ENCODE results near the gene CATSPERB. TPM values are rescaled to one million over a fixed set of nuclear protein-coding genes. Genes with fewer than 3 reads are reported as not detected.
"Not testable (repeated sequence)": the region's sequence is repeated elsewhere in the genome, so short reads cannot be mapped to it uniquely, and the experiment has no call there.

The CATSPERB gene
- polyA plus RNA-seq, 1 experiment = not detected

DNA sequence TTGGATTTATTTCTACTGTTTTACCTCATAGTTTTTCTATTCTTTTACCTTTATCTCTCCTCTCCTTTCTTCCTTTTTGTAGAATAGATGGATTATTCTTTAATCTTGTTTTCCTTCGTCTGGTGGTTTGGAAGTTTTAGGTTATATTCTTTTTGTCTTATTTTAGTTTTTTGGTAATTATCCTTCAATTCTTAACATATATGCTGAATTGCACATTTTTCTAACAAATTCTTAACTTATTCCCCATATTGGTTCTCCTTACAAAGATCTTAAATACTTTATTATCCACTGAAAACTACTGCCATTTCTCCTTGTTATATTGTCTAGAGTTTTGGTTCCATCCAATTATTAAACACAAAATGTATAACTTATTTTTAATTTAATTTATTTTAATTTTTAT lies 42.3 kb downstream of the CATSPERB start:
- TF ChIP-seq, protein P1, sequence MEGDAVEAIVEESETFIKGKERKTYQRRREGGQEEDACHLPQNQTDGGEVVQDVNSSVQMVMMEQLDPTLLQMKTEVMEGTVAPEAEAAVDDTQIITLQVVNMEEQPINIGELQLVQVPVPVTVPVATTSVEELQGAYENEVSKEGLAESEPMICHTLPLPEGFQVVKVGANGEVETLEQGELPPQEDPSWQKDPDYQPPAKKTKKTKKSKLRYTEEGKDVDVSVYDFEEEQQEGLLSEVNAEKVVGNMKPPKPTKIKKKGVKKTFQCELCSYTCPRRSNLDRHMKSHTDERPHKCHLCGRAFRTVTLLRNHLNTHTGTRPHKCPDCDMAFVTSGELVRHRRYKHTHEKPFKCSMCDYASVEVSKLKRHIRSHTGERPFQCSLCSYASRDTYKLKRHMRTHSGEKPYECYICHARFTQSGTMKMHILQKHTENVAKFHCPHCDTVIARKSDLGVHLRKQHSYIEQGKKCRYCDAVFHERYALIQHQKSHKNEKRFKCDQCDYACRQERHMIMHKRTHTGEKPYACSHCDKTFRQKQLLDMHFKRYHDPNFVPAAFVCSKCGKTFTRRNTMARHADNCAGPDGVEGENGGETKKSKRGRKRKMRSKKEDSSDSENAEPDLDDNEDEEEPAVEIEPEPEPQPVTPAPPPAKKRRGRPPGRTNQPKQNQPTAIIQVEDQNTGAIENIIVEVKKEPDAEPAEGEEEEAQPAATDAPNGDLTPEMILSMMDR (IDR thresholded peaks at IDR 0.05; ENCODE audit: insufficient read depth, low read depth, low read length) = no peak
- Histone ChIP-seq H3K36me3 (ENCODE audit: control insufficient read depth, insufficient read depth, low read length) (no peaks in the 10 kb centered on the region), H3K4me3 (ENCODE audit: low read depth, low read length) (no peak overlapping the region), H3K27me3 (ENCODE audit: control insufficient read depth, insufficient read depth, low read length) (no peaks in the 10 kb centered on the region)
- ChIA-PET CTCF (no interaction called here), POLR2A (no interaction called here)
- no peak for DNase-seq (ENCODE audit: low read depth)

GRCh38 chr14:91687436-91687835 lies 44.5 kb downstream of the CATSPERB start:
- CTCF ChIA-PET, POLR2A ChIA-PET: not testable (repeated sequence)

GRCh38 chr14:91685600-91685999 lies 46.3 kb downstream of the CATSPERB start:
- ChIA-PET CTCF (no interaction called here), POLR2A (no interaction called here)
- Histone ChIP-seq H3K4me3 (ENCODE audit: low read depth, low read length) (no peak overlapping the region), H3K27me3 (ENCODE audit: control insufficient read depth, insufficient read depth, low read length) (no peaks in the 10 kb centered on the region), H3K36me3 (ENCODE audit: control insufficient read depth, insufficient read depth, low read length) (no peaks in the 10 kb centered on the region)
- TF ChIP-seq, protein P1 (IDR thresholded peaks at IDR 0.05; ENCODE audit: insufficient read depth, low read depth, low read length) = no peak
- no peak for DNase-seq (ENCODE audit: low read depth)

More at GRCh38 chr14:91687436-91687835, 44.5 kb downstream of the CATSPERB start:
- not testable (repeated sequence) for H3K27me3 ChIP-seq (ENCODE audit: control insufficient read depth, insufficient read depth, low read length); H3K4me3 ChIP-seq (ENCODE audit: low read depth, low read length); DNase-seq (ENCODE audit: low read depth); H3K36me3 ChIP-seq (ENCODE audit: control insufficient read depth, insufficient read depth, low read length)

GRCh38 chr14:91681893-91682563 lies 49.9 kb downstream of the CATSPERB start:
- POLR2A ChIA-PET = no interaction called here
- CTCF ChIA-PET = no interaction called here
- Histone ChIP-seq H3K36me3 (ENCODE audit: control insufficient read depth, insufficient read depth, low read length) (no peaks in the 10 kb centered on the region), H3K27me3 (ENCODE audit: control insufficient read depth, insufficient read depth, low read length) (no peaks in the 10 kb centered on the region), H3K4me3 (ENCODE audit: low read depth, low read length) (no peak overlapping the region)
- DNase-seq (ENCODE audit: low read depth) = no peak
- TF ChIP-seq, protein P1 (IDR thresholded peaks at IDR 0.05; ENCODE audit: insufficient read depth, low read depth, low read length) = no peak

DNA sequence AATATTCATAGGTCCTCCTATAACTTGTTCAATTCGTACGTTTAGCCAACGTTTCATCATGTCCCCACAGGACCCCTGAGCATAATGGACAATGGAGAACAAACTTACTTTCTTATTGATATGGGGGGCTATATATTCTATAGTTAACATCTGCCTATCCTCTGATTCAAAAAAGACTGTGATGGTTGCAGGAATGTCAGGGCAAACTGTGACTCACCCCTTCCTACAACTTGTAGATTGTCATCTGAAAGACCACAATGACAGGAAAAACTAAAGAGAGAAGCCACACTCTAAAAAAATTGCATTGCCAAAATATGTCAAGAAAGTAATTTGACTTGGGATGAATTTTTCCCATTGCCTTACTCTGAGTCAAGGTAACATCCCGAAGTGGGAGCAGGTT lies 50.8 kb downstream of the CATSPERB start:
- no peaks in the 10 kb centered on the region for H3K27me3 ChIP-seq (ENCODE audit: control insufficient read depth, insufficient read depth, low read length)
- ChIA-PET POLR2A (no interaction called here), CTCF (no interaction called here)
- no peak overlapping the region for H3K4me3 ChIP-seq (ENCODE audit: low read depth, low read length)
- H3K36me3 ChIP-seq (ENCODE audit: control insufficient read depth, insufficient read depth, low read length) = no peaks in the 10 kb centered on the region
- TF ChIP-seq, protein P1 (IDR thresholded peaks at IDR 0.05; ENCODE audit: insufficient read depth, low read depth, low read length) = no peak
- no peak for DNase-seq (ENCODE audit: low read depth)

- H3K27me3 ChIP-seq (ENCODE audit: control insufficient read depth, insufficient read depth, low read length) = no peaks in the 10 kb centered on the region
- no peak overlapping the region for H3K4me3 ChIP-seq (ENCODE audit: low read depth, low read length)
- ChIA-PET CTCF (no interaction called here), POLR2A (no interaction called here)
- H3K36me3 ChIP-seq (ENCODE audit: control insufficient read depth, insufficient read depth, low read length) = no peaks in the 10 kb centered on the region
- no peak for DNase-seq (ENCODE audit: low read depth)
- TF ChIP-seq, protein P1 (IDR thresholded peaks at IDR 0.05; ENCODE audit: insufficient read depth, low read depth, low read length) = no peak
These were observed 52.6 kb downstream of the CATSPERB start for GRCh38 chr14:91679273-91679672.

DNA sequence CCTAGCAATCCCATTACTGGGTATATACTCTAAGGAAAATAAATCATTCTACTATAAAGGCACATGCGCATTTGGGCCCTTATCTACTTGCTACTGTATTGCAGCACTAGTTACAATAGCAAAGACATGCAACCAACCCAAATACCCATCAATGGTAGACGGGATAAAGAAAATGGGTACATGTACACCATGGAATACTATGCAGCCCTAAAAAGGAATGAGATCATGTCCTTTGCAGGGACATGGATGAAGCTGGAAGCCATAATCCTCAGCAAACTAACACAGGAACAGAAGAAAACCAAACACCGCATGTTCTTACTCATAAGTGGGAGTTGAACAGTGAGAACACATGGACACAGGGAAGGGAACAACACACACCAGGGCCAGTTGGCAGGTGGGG lies 54.2 kb downstream of the CATSPERB start:
- POLR2A ChIA-PET; H3K27me3 ChIP-seq (ENCODE audit: control insufficient read depth, insufficient read depth, low read length); CTCF ChIA-PET; H3K4me3 ChIP-seq (ENCODE audit: low read depth, low read length); H3K36me3 ChIP-seq (ENCODE audit: control insufficient read depth, insufficient read depth, low read length); DNase-seq (ENCODE audit: low read depth): not testable (repeated sequence)

Data from BJ (cell line).